Urinary bladder (tissue), 4 donors: ENCODE results near the gene SH2D5. TPM values are rescaled to one million over a fixed set of nuclear protein-coding genes. Genes with fewer than 3 reads are reported as not detected.

ENCODE experiments used
- DNase-seq: peaks from one replicate; pipeline ENCODE4 v3.0.0-alpha.2; 2015; ENCODE audit errors: extremely low spot score
- H3K27ac ChIP-seq: one replicate; pipeline ENCODE4 v1.5.1; 2013; ENCODE audit warnings: low read depth, mild to moderate bottlenecking, moderate library complexity
- H3K36me3 ChIP-seq: one replicate; pipeline ENCODE4 v1.6.1; 2013; ENCODE audit warnings: mild to moderate bottlenecking, moderate library complexity; ENCODE audit not compliant: insufficient read depth
- H3K4me1 ChIP-seq: one replicate; pipeline ENCODE4 v1.6.1; 2013; ENCODE audit warnings: mild to moderate bottlenecking, moderate library complexity; ENCODE audit not compliant: insufficient read depth
- H3K4me3 ChIP-seq: one replicate; pipeline ENCODE4 v1.5.1; 2013; ENCODE audit warnings: low read depth, low read length
- WGBS: extraction: QIAGEN DNeasy Blood & Tissue Kit; methylation state at CpG from one replicate; pipeline ENCODE4 v1.1.7; 2013; 5-methylcytosine and 5-hydroxymethylcytosine counted together
- polyA plus RNA-seq: library from polyadenylated mRNA; stranded (reverse); fragments of 200-250 nt; gene quantifications from one replicate; pipeline ENCODE4 v1.2.3, GENCODE V29; 2013
- total RNA-seq: library from RNA; depleted of rRNA; stranded (reverse); fragments of >200 nt; gene quantifications from one replicate; pipeline ENCODE4 v1.2.3, GENCODE V29; 2014
- donor health status: healthy with polysubstance abuse.
- donor health status: healthy.

The SH2D5 gene
- total and polyA plus RNA-seq, 2 donors: 0.10 TPM; not detected in 1

- DNase-seq: no peak
- H3K4me3 ChIP-seq: no peak overlapping the region
- H3K4me1 ChIP-seq: peaks cover 3% of the 10 kb centered on the region
- 89% methylated on average over 15 of the region's 15 CpGs for WGBS
- no peaks in the 10 kb centered on the region for H3K36me3 ChIP-seq
- H3K27ac ChIP-seq: no peak overlapping the region
These were observed 17.1 kb downstream of the SH2D5 start for GRCh38 chr1:20715406-20715805.

GRCh38 chr1:20713440-20713839, 19.1 kb downstream of the SH2D5 start:
- Histone ChIP-seq H3K4me3 (no peak overlapping the region), H3K27ac (no peak overlapping the region), H3K36me3 (no peaks in the 10 kb centered on the region), H3K4me1 (peaks cover 3% of the 10 kb centered on the region)
- DNase-seq: no peak
- WGBS: 91% methylated on average over 6 of the region's 6 CpGs

- WGBS: 85% methylated on average over 6 of the region's 6 CpGs
These were observed 20.3 kb downstream of the SH2D5 start for GRCh38 chr1:20712215-20712577.

GRCh38 chr1:20711285-20712214, 21.0 kb downstream of the SH2D5 start:
- H3K4me3 ChIP-seq: no peak overlapping the region
- WGBS: 77% methylated on average over 29 of the region's 29 CpGs
- no peak for DNase-seq
- no peaks in the 10 kb centered on the region for H3K36me3 ChIP-seq
- H3K4me1 ChIP-seq: no peaks in the 10 kb centered on the region
- no peak overlapping the region for H3K27ac ChIP-seq

More at GRCh38 chr1:20712215-20712577, 20.3 kb downstream of the SH2D5 start:
- H3K4me3 ChIP-seq: no peak overlapping the region
- no peak overlapping the region for H3K27ac ChIP-seq
- no peak for DNase-seq
- H3K4me1 ChIP-seq: no peaks in the 10 kb centered on the region
- H3K36me3 ChIP-seq: no peaks in the 10 kb centered on the region

- Histone ChIP-seq H3K27ac (no peak overlapping the region), H3K4me1 (no peaks in the 10 kb centered on the region), H3K36me3 (no peaks in the 10 kb centered on the region), H3K4me3 (no peak overlapping the region)
- DNase-seq: no peak
- WGBS: 72% methylated on average over 18 of the region's 18 CpGs
These were observed 21.8 kb downstream of the SH2D5 start for GRCh38 chr1:20710469-20711284.

- DNase-seq: no peak
- Histone ChIP-seq H3K4me3 (no peak overlapping the region), H3K27ac (no peak overlapping the region), H3K36me3 (no peaks in the 10 kb centered on the region), H3K4me1 (no peaks in the 10 kb centered on the region)
- WGBS: 95% methylated on average over 3 of the region's 3 CpGs
These were observed 22.6 kb downstream of the SH2D5 start for GRCh38 chr1:20709868-20710267.

- no peaks in the 10 kb centered on the region for H3K4me1 ChIP-seq
- no peaks in the 10 kb centered on the region for H3K36me3 ChIP-seq
- WGBS: 77% methylated on average over 5 of the region's 5 CpGs
- H3K27ac ChIP-seq: no peak overlapping the region
- no peak overlapping the region for H3K4me3 ChIP-seq
- no peak for DNase-seq
These were observed 23.6 kb downstream of the SH2D5 start for GRCh38 chr1:20708891-20709290.

- WGBS: 88% methylated on average over 6 of the region's 6 CpGs
These were observed 24.4 kb downstream of the SH2D5 start for GRCh38 chr1:20708057-20708456.

GRCh38 chr1:20706841-20707240, 25.7 kb downstream of the SH2D5 start:
- WGBS: 56% methylated on average over 5 of the region's 5 CpGs
- DNase-seq: no peak
- Histone ChIP-seq H3K4me3 (no peak overlapping the region), H3K4me1 (no peaks in the 10 kb centered on the region), H3K36me3 (no peaks in the 10 kb centered on the region), H3K27ac (no peak overlapping the region)

More at GRCh38 chr1:20708057-20708456, 24.4 kb downstream of the SH2D5 start:
- Histone ChIP-seq H3K4me3 (no peak overlapping the region), H3K36me3 (no peaks in the 10 kb centered on the region), H3K27ac (no peak overlapping the region), H3K4me1 (no peaks in the 10 kb centered on the region)
- DNase-seq: no peak

GRCh38 chr1:20705203-20705755, 27.2 kb downstream of the SH2D5 start:
- Histone ChIP-seq H3K27ac (no peak overlapping the region), H3K36me3 (no peaks in the 10 kb centered on the region), H3K4me1 (no peaks in the 10 kb centered on the region), H3K4me3 (no peak overlapping the region)
- WGBS: 77% methylated on average over 15 of the region's 15 CpGs
- no peak for DNase-seq

- DNase-seq: no peak
- H3K4me1 ChIP-seq: no peaks in the 10 kb centered on the region
- no peak overlapping the region for H3K27ac ChIP-seq
- 96% methylated on average over 41 of the region's 41 CpGs for WGBS
- no peaks in the 10 kb centered on the region for H3K36me3 ChIP-seq
- H3K4me3 ChIP-seq: no peak overlapping the region
These were observed 27.9 kb downstream of the SH2D5 start for GRCh38 chr1:20704390-20705202.

GRCh38 chr1:20703124-20703756, 29.3 kb downstream of the SH2D5 start:
- 96% methylated on average over 4 of the region's 4 CpGs for WGBS
- no peaks in the 10 kb centered on the region for H3K36me3 ChIP-seq
- no peak overlapping the region for H3K27ac ChIP-seq
- H3K4me1 ChIP-seq: no peaks in the 10 kb centered on the region
- DNase-seq: no peak
- no peak overlapping the region for H3K4me3 ChIP-seq

GRCh38 chr1:20702416-20702815, 30.1 kb downstream of the SH2D5 start:
- DNase-seq: no peak
- no peaks in the 10 kb centered on the region for H3K36me3 ChIP-seq
- 89% methylated on average over 1 of the region's 1 CpG for WGBS
- H3K4me3 ChIP-seq: no peak overlapping the region
- H3K27ac ChIP-seq: no peak overlapping the region
- no peaks in the 10 kb centered on the region for H3K4me1 ChIP-seq
